Astrocyte (in vitro differentiated cells and primary cell): ENCODE data around the gene ZDHHC14. TPM values are rescaled to one million over a fixed set of nuclear protein-coding genes. Genes with fewer than 3 reads are reported as not detected.

Experiments
- DNase-seq: peaks from one replicate; pipeline ENCODE4 v3.0.0-alpha.2; 2010; ENCODE audit warnings: low read depth
- FAIRE-seq: peaks from 2 replicates; lab custom pipeline; 2011; peaks lifted over from hg19 to GRCh38; lab: Jason Lieb, UNC
- H2AFZ ChIP-seq: 2 replicates; pipeline ENCODE4 v1.6.0; 2012; ENCODE audit warnings: low read depth, low read length, inconsistent platforms
- H3K27ac ChIP-seq: 2 replicates; pipeline ENCODE4 v1.5.1; 2011; ENCODE audit warnings: low read depth, low read length, inconsistent platforms
- H3K27me3 ChIP-seq: 2 replicates; pipeline ENCODE4 v1.6.0; 2011; ENCODE audit warnings: low read length, inconsistent platforms; ENCODE audit not compliant: insufficient read depth
- H3K36me3 ChIP-seq: 2 replicates; pipeline ENCODE4 v1.5.1; 2011; ENCODE audit warnings: low read length, inconsistent platforms; ENCODE audit not compliant: insufficient read depth
- H3K4me1 ChIP-seq: 2 replicates; pipeline ENCODE4 v1.5.1; 2011; ENCODE audit warnings: low read length, inconsistent platforms; ENCODE audit not compliant: insufficient read depth
- H3K4me2 ChIP-seq: 2 replicates; pipeline ENCODE4 v1.6.0; 2012; ENCODE audit warnings: low read length, inconsistent platforms
- H3K4me3 ChIP-seq: 2 replicates; pipeline ENCODE4 v1.5.1; 2011; ENCODE audit warnings: low read depth, mild to moderate bottlenecking, low read length, inconsistent platforms; ENCODE audit not compliant: insufficient read depth
- H3K79me2 ChIP-seq: 2 replicates; pipeline ENCODE4 v1.6.0; 2012; ENCODE audit warnings: mild to moderate bottlenecking, low read length, inconsistent platforms; ENCODE audit not compliant: insufficient read depth
- H3K9ac ChIP-seq: 2 replicates; pipeline ENCODE4 v1.6.0; 2012; ENCODE audit warnings: mild to moderate bottlenecking, low read length, inconsistent platforms
- H3K9me3 ChIP-seq: 2 replicates; pipeline ENCODE4 v1.5.1; 2012; ENCODE audit warnings: low read depth, mild to moderate bottlenecking, low read length, inconsistent platforms; ENCODE audit not compliant: insufficient read depth
- H4K20me1 ChIP-seq: 2 replicates; pipeline ENCODE4 v1.6.0; 2012; ENCODE audit warnings: low read length, inconsistent platforms; ENCODE audit not compliant: insufficient read depth
- H3K27ac Mint-ChIP-seq: one replicate; pipeline ENCODE4 v1.8.0; 2021; ENCODE audit warnings: mild to moderate bottlenecking, mixed read lengths; ENCODE audit not compliant: unreplicated experiment
- H3K27me3 Mint-ChIP-seq: one replicate; pipeline ENCODE4 v1.8.0; 2021; ENCODE audit warnings: low read depth, mixed read lengths; ENCODE audit not compliant: unreplicated experiment
- H3K36me3 Mint-ChIP-seq: one replicate; pipeline ENCODE4 v1.8.0; 2021; ENCODE audit warnings: low read depth, mixed read lengths; ENCODE audit not compliant: unreplicated experiment
- H3K4me1 Mint-ChIP-seq: one replicate; pipeline ENCODE4 v1.8.0; 2021; ENCODE audit warnings: low read depth, mixed read lengths; ENCODE audit not compliant: unreplicated experiment
- H3K4me3 Mint-ChIP-seq: one replicate; pipeline ENCODE4 v1.8.0; 2021; ENCODE audit warnings: mild to moderate bottlenecking, moderate library complexity, mixed read lengths; ENCODE audit not compliant: unreplicated experiment
- H3K9me3 Mint-ChIP-seq: one replicate; pipeline ENCODE4 v1.8.0; 2021; ENCODE audit warnings: mild to moderate bottlenecking, mixed read lengths; ENCODE audit not compliant: unreplicated experiment
- EZH2 ChIP-seq: IDR thresholded peaks from 2 replicates; pipeline ENCODE4 v1.6.1; 2012; ENCODE audit warnings: mild to moderate bottlenecking, low read length, inconsistent platforms; ENCODE audit not compliant: insufficient read depth
- total RNA-seq: library from RNA; stranded (reverse); gene quantifications from 2 replicates; pipeline ENCODE4 v1.2.1, GENCODE V29; 2021
- TF ChIP-seq, protein P1 (sequence below): IDR thresholded peaks from 2 replicates; pipeline ENCODE4 v1.5.1; 2011; ENCODE audit warnings: low read depth, mild to moderate bottlenecking, inconsistent platforms, low read length, moderate library complexity; ENCODE audit not compliant: insufficient read depth

The ZDHHC14 gene
- total RNA-seq, 1 donor from 2014 or later = 7.2 TPM

DNA sequence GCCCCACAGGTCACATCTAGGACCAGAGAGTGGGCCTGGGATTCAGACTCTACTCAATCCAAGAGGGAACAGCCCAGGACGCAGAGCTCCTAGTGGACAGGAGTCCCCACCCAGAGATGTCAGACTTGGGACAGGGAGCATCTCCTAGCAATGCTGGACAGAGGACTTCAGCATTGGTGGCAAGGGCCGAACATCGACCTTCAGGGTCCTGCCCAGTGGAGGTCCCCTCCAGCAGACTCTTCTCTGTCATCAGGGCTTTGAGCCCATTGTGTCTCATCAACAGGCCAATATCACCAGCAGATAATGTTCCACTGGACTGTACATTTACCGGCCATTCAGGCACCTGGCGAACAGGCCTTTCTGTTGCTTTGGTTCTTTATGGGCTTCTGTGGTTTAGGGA, 282.3 kb downstream of the ZDHHC14 start:
- no peak overlapping the region for H3K4me3 Mint-ChIP-seq
- H3K27me3 Mint-ChIP-seq = peaks cover 10% of the 10 kb centered on the region
- Histone ChIP-seq H3K4me2 (no peak overlapping the region), H3K79me2 (no peaks in the 10 kb centered on the region), H3K4me1 (peaks cover 9% of the 10 kb centered on the region), H3K4me3 (no peak overlapping the region), H3K27ac (no peak overlapping the region), H3K36me3 (no peaks in the 10 kb centered on the region), H2AFZ (no peak overlapping the region), H3K9me3 (no peaks in the 10 kb centered on the region), H3K9ac (no peak overlapping the region), H4K20me1 (no peaks in the 10 kb centered on the region), H3K27me3 (no peaks in the 10 kb centered on the region)
- no peak for DNase-seq
- no peak for FAIRE-seq
- TF ChIP-seq, protein P1, sequence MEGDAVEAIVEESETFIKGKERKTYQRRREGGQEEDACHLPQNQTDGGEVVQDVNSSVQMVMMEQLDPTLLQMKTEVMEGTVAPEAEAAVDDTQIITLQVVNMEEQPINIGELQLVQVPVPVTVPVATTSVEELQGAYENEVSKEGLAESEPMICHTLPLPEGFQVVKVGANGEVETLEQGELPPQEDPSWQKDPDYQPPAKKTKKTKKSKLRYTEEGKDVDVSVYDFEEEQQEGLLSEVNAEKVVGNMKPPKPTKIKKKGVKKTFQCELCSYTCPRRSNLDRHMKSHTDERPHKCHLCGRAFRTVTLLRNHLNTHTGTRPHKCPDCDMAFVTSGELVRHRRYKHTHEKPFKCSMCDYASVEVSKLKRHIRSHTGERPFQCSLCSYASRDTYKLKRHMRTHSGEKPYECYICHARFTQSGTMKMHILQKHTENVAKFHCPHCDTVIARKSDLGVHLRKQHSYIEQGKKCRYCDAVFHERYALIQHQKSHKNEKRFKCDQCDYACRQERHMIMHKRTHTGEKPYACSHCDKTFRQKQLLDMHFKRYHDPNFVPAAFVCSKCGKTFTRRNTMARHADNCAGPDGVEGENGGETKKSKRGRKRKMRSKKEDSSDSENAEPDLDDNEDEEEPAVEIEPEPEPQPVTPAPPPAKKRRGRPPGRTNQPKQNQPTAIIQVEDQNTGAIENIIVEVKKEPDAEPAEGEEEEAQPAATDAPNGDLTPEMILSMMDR = no peak
- TF ChIP-seq EZH2 = no peak
- H3K36me3 Mint-ChIP-seq = peaks cover 11% of the 10 kb centered on the region
- no peaks in the 10 kb centered on the region for H3K4me1 Mint-ChIP-seq
- H3K9me3 Mint-ChIP-seq = peaks cover 5% of the 10 kb centered on the region
- H3K27ac Mint-ChIP-seq = no peak overlapping the region

DNA sequence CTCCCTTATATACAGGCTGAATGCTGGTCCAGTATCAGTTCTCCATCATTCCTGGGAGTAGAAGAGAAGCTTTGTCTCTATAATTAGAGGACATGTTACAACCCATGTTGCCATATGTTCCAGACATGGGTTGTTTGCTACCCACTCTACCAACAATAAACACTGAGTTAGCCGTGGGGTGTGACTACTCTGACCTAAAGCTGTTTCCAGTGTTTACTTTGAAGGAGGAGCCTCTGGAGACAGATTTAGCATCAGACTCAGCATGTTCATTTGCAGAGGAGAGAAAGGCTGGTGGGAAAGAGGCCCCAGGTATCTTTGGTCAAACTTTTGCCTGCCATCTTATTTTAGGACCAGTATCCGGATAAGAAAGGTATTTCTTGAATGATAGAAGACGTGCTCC, 284.2 kb downstream of the ZDHHC14 start:
- H4K20me1 ChIP-seq = no peaks in the 10 kb centered on the region
- H3K4me2 ChIP-seq = no peak overlapping the region
- H3K79me2 ChIP-seq = no peaks in the 10 kb centered on the region
- H3K27ac ChIP-seq = no peak overlapping the region
- no peak overlapping the region for H2AFZ ChIP-seq
- no peaks in the 10 kb centered on the region for H3K4me1 Mint-ChIP-seq
- no peaks in the 10 kb centered on the region for H3K9me3 ChIP-seq
- H3K4me3 ChIP-seq = no peak overlapping the region
- no peak overlapping the region for H3K27ac Mint-ChIP-seq
- H3K9ac ChIP-seq = no peak overlapping the region
- TF ChIP-seq, protein P1 = no peak
- TF ChIP-seq EZH2 = no peak
- peaks cover 10% of the 10 kb centered on the region for H3K27me3 Mint-ChIP-seq
- H3K27me3 ChIP-seq = no peaks in the 10 kb centered on the region
- DNase-seq = no peak
- FAIRE-seq = no peak
- peaks cover 2% of the 10 kb centered on the region for H3K9me3 Mint-ChIP-seq
- peaks cover 17% of the 10 kb centered on the region for H3K4me1 ChIP-seq
- no peak overlapping the region for H3K4me3 Mint-ChIP-seq
- peaks cover 7% of the 10 kb centered on the region for H3K36me3 Mint-ChIP-seq
- H3K36me3 ChIP-seq = no peaks in the 10 kb centered on the region

DNA sequence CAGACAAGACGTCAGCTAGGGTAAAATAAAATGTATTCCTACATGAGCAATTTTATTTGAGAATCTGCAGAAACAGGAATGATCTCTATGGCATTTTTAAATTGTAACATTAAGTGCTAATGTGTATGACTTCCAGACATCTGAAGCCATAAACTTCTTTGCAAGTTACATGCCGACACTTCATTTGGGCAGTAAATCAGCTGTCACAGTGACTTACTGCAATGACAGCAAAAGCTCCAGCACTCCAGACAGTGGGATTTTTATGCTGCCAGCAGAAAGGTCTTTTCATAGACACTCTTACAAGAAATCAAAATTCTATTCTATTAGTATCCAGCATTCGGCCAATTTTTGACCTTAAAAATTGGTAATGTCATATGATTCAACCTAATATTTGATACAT, 285.7 kb downstream of the ZDHHC14 start:
- Mint-ChIP-seq H3K27ac (no peak overlapping the region), H3K4me3 (no peak overlapping the region), H3K36me3 (peaks cover 4% of the 10 kb centered on the region), H3K9me3 (peaks cover 2% of the 10 kb centered on the region), H3K27me3 (peaks cover 15% of the 10 kb centered on the region), H3K4me1 (no peaks in the 10 kb centered on the region)
- no peaks in the 10 kb centered on the region for H3K27me3 ChIP-seq
- no peak for DNase-seq
- H2AFZ ChIP-seq = no peak overlapping the region
- no peak overlapping the region for H3K4me3 ChIP-seq
- H3K4me1 ChIP-seq = peaks cover 17% of the 10 kb centered on the region
- no peak for TF ChIP-seq EZH2
- TF ChIP-seq, protein P1 = no peak
- H3K27ac ChIP-seq = no peak overlapping the region
- no peaks in the 10 kb centered on the region for H3K36me3 ChIP-seq
- FAIRE-seq = no peak
- no peaks in the 10 kb centered on the region for H3K9me3 ChIP-seq
- no peak overlapping the region for H3K4me2 ChIP-seq
- no peaks in the 10 kb centered on the region for H4K20me1 ChIP-seq
- H3K79me2 ChIP-seq = no peaks in the 10 kb centered on the region
- no peak overlapping the region for H3K9ac ChIP-seq
